ENCODE data around the gene PRAC1.

Gene PRAC1

GRCh38 chr17:48747445-48748363, 25.4 kb upstream of the PRAC1 start:
- no peak for DNase-seq

- DNase-seq, result no peak
These were observed 24.7 kb upstream of the PRAC1 start for GRCh38 chr17:48746916-48747444.

DNA sequence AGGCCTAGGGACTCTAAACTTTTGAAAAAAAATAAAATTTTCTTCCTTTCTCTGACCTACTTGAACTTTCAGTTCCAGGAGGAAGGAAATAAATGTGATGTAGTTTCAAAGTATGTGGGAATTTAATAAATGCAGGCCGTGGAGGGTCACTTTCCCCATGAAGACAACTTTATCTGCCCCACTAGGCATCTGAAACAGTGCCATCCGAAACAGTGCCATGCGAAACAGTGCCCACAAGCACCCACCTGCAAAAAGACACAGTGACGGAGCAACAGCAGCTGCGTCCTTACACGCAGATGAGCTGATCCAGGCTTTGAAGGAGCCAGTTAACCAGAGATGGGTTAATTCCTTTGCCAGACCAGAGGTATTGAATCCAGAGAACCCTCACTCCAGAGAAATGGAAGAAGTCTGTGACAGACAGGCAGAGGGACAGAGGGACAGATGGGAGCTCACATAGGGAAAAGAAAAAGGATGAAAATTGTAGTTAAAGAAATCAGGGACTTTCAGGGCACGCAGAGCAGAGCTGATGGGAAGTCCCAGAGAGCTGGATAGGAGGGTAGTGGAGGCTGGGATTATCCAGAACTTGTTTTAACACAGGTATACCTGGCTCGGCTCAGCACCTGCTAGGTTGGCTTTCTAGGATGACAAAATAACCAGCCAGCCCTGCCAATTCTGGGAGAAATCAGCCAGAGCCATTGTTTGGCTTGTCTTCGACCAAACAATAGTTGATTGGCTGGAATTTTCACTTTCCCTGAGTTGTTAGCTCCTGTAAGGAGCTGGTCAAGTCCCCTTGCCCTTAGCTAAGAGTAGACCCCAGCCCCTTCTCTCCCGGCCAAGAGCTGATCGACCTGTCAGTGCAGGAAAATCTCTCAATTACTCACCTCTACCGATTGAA, 23.3 kb upstream of the PRAC1 start:
- no peak for DNase-seq

- DNase-seq, result no peak
These were observed 18.2 kb upstream of the PRAC1 start for GRCh38 chr17:48740537-48740936.

DNA sequence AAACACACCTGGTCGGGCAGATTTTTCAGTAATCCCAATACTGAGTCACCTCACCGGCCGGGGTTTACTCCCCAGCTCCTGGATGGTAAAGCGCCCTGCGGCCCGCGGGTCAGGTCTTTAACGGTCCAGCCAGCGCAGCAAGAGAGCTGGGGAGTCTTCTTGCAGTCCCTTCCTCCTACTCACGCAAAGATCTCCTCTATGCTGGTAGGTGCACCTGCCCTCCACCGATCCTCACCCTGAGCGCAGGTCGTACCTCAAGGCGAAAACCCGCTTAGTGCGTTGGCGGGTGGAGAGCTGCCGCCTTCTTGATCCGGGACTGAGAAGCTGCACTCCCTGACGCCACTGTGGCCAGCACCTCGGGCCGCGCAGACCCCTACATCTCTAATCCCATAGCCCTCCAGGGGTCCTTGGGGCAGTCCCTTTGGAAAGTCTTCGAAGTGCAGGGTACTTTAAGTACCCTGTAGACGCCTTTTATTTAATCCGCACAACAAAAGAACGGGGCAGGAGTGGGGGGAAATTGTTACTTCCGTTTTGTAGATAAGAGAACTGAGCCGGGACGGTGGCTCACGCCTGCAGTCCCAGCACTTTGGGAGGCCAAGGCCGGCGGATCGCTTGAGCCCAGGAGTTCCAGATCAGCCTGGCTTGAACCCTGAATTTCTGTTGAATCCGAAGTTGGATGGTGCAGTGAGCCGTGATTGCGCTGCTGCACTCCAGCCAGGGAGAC, 16.6 kb upstream of the PRAC1 start:
- no peak for DNase-seq

DNA sequence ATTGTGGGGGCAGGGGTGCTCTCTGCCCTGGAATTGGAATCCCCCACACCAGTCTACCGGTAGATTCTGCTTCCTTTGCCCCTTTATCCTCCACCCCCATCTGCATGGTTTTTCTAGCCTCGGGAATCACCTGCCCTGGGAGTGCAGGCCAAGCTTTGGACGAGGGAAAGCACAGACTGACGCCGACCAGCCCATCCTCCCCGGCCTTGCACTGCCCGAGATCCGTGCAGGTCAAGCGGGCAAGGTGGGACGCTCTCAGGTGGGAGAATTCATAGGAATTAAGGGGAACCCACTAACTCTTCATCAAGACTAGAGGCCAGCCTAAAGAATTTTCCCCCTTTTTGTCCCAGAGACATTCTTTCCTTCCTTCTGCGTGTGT, 16.1 kb upstream of the PRAC1 start:
- no peak for DNase-seq

DNA sequence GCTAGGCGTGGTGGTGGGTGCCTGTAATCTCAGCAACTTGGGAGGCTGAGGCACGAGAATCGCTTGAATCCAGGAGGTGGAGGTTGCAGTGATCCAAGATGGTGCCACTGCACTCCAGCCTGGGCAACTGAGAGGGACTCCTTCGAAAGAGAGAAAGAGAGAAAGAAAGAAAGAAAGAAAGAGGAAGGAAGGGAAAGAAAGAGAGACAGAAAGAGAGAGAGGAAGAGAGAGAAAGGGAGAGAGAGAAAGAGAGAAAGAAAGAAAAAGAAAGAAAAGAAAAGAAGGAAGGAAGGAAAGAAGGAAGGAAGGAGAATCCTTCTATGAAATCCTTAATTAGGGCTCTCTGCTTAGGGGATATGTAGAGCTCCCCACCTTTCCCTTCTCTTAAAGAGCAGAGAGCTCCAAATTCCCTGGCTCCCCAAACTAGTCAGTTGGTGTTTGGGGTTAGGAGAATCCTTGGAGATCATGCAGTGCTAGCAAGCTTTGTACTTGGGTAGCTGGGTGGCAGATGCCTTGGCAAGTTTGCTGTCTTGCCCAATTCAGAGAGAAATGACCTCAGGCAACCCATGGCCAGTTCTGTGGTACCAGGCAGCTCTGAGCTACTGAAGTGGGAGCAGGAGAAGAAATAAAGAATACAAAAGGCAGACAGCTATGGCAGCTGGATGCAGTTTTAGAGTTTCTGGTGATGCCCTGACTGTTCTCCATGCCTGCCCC, 15.2 kb upstream of the PRAC1 start:
- DNase-seq, result no peak

DNA sequence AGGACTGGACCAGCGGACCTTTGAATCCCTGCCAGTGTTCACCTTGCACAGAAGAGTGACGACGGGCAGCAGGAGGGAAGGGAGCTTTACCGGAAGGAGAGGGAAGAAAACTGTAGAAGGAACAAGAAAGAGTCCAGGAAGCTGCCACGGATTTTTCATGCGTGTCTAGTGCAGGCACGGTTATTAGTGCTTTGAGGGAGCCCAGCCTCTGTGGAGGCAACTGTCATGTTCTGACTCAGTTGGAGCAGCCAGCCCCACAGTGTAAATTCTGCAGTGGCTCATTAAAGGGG, 12.7 kb upstream of the PRAC1 start:
- no peak for DNase-seq

DNA sequence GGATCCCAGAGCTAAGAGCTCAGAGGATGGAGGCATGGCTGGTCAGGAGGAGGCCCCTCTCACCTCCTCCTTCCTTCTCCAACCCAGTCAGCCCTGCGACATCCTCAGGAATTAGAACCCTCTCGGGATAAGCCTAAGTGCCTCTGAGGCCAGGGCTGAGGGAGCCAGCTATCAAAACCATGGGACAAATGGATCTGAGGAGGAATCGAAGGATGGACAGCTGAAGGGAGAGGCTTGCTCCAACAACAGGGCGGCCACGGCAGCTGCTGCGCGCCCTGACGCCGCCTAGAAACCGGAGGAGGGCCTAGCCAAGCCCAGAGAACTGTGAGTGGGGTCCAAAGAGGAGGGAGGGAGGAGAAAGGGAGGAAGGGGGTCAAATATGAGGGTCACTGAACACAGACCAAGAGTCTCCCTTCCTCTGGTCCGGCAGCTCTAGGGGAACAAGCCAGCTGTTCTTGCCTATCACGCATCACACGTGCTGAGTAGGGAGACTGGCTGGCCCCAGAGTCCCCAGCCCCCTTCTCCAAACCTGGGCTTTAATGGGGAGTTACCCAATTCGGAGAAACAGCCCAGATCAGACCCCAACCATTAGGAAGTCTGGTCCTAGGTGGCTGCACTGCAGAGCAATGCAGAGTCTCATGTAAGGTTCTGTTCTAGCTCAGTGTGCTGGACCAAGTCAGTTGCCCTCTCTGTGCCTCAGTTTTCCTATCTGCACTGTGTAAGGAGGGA, 12.2 kb upstream of the PRAC1 start:
- no peak for DNase-seq

GRCh38 chr17:48733632-48734328, 11.5 kb upstream of the PRAC1 start:
- no peak for DNase-seq

DNA sequence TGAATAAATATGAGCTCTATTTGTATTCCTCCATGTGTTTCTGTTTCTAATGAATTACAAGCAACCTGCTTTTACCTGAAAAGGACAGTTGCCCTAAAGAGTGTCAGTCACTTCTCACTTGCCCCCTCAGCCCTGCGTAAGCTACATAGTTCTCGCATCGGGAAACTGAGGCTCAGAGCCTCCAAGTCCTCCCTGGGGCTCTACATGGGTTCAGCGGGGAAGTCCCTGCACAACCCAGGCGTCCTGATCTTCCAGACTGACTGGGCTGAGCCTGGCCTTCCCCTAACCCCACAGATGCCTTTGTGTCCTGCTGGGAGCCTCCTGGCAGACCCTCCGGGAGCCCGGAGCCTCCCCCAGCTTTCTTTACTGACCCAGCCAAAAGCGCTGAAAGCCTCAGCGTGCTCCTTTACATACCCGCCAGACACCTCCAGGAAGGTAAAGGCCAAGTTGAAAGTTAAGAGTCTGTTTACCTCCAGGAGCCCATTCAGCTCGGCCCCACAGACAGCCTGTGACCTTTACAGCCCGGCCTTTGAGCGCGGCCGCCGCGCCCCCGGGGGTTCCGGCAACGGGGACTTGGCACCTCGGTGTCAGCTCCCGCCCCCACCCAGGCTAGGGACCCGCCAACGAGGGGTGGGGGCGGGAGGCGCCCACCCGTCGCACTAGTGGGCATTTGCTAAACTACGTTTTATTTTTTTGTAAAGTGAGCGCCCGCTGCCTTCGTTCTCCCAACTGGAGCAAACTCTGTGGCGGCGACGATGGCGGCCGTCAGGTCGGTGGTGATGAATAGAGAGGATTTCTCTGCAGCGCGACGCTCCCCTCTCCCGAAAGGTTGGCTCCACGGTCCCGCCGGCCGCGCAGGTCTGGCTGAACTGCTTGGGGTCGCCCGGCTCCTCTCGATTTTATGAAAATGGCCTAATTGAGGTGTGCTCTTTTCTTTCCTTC, 10.6 kb upstream of the PRAC1 start:
- no peak for DNase-seq

DNA sequence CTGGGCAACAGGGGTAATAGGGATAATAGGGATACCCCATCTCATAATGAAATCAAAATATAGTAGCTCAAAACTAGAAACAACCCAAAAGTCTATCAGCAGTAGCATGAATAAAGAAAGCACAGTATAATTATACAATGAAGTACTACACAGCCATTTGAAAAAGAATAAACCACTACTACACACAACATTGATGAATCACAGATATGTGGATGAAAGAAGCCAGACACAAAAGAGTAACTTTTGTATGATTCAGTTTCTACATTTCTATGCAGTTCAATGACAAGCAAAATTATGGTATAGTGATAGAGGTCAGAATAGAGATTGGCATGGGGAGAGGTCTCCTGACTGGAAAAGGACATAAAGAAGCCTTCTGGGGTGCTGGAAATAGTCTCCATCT, 9.0 kb upstream of the PRAC1 start:
- DNase-seq, result no peak

GRCh38 chr17:48730240-48730550, 7.9 kb upstream of the PRAC1 start:
- no peak for DNase-seq

- no peak for DNase-seq
These were observed 7.3 kb upstream of the PRAC1 start for GRCh38 chr17:48729335-48730239.

DNA sequence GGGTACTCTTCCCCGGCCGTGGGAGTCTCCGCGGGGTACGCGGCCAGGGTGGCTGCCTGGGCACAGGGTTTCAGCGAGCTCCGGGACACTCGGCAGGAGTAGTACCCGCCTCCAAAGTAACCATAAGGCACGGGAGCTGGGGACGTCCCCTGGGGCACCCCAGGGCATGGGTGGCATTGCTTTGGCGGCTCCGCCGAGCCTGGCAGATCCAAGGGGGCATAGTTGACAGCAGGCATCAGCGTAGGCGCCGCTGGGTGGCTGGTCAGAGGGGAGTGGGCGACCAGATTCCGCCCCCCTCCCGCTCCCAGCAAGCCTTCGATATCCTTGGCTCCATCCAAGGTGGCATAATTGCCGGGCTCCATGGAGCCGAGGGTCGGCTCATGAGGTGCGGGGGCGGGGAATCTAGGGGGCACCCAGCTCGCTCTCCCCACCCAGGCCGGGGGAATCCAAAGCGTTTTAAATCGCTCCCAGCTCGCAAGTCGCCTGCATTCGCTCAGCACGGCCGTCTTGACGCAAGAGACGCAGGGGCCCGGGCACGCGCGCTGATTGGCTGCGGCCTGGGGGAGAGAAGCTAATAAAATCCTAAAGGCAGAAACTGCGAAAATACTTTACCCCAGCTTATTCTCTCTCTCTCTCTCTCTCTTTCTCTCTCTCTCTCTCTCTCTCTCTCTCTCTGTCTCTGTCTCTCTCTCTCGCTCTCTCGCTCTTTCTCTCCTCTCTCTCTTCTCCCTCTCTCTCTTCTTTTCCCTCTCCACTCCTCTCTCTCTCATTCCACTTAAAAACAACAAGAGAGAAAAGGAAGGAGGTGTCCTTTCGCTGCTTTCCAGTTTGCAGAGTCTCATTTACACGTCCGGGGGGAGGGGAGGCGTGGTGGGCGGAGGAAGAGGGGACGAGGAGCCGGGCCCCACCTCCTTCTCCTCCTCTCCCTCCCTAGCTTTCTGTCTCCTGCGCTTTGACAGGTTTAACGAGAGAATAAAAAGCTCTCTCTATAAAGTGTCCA, 6.2 kb upstream of the PRAC1 start, which contains the start of gene HOXB13:
HOXB13 (minus strand) TSS at position 519 of the 1,000 bp plus-strand sequence; CDS start at position 362, 157 bp downstream.
- peak; percentile 73 for DNase-seq

DNA sequence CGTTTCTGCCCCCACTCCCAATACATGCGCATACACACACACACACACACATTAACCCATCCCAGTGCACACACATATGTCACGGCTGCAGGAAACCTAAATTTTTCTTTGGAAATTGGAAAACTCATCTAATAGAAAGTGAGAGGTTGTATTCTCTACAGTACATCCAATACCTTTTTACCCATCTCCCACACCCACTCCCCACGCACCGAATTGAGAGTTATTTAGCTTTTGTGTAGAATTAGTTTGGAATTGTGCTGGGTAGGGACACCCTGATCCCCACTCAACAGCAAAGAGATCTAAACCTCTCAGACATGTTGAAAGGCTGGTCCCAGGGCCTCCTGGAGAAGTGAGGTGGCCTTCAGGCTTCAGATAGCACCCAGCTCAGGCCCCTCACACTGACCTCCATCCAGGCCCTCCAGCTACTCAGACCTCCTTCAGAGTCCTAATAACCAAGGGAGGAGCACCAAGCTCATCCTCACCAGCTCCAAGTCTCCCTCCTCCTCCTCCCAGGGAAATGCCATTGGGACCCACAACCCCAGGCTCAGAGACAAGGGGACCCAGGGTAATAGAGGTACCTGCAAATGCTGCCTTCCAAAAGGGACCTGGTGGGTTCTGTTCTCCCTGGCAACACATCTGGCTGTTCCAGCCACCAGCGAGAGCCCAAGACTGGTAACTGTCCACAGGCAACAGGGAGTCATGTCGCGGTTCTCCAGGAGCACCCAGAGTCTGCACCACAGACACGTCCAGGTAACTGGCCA, 5.3 kb upstream of the PRAC1 start:
- no peak for DNase-seq

DNA sequence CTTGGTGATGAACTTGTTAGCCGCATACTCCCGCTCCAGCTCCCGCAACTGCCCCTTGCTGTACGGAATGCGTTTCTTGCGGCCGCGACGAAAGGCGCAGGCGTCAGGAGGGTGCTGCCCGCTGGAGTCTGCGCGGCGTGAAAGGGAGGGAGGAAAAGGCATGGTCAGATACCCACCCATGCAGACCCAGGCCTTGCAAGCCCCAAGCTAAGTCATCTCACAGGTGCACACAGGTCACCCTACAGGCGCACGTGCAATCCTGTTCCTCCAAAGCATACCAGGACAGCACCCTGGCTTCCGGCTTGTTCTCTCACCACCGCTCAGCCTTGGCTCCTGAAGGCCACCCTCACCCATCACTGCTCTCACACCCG, 4.6 kb upstream of the PRAC1 start:
- DNase-seq, result no peak

Data from fibroblast of skin of scalp (primary cell).